ENCODE measurements around the gene UNC5A. TPM values are rescaled to one million over a fixed set of nuclear protein-coding genes. Genes with fewer than 3 reads are reported as not detected.

The UNC5A gene
- total RNA-seq, 2 experiments from 2014 or later, result not detected

DNA sequence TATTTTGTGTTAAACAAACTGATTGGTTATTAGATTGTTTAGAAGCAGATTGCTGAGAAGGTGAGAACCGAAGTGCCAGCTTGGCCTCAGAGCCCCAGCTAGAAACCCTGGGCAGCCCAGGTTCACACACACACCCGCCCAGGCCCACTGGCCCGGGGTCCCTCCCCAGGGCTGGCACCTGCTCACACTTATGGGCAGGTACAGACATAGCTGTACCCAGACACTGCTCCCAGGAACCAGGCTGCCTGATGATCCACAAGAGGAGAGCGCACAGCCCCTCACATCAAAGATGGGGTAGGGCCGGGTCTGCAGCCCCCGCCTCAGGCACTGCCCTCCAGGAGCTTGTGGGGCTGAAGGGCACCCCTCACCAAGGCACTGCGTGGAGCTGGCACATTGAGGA, 55.6 kb downstream of the UNC5A start:
- intact Hi-C loops (cut with DNase I, micrococcal nuclease), result no loop called here
- Mint-ChIP-seq H3K27me3 (peaks cover 39% of the 10 kb centered on the region), H3K9me3 (no peaks in the 10 kb centered on the region), H3K4me1 (ENCODE audit: low read depth) (no peaks in the 10 kb centered on the region), H3K27ac (no peak overlapping the region), H3K36me3 (ENCODE audit: low read depth) (no peaks in the 10 kb centered on the region), H3K4me3 (no peak overlapping the region)
- peaks cover 14% of the 10 kb centered on the region for H3K4me1 ChIP-seq (ENCODE audit: insufficient read depth, low read length)
- ChIA-PET POLR2A (no interaction called here), CTCF (no interaction called here)
- no peak overlapping the region for H3K4me3 ChIP-seq (ENCODE audit: low read length)
- H3K27me3 ChIP-seq (ENCODE audit: control insufficient read depth in 1 of 2, insufficient read depth in 2 of 2, low read length in 2 of 2), result peaks cover 43 to 51% of the 10 kb centered on the region in 2 experiments
- peaks cover 0 to 45% of the 10 kb centered on the region in 2 experiments for H3K9me3 ChIP-seq (ENCODE audit: control insufficient read depth in 1 of 2, insufficient read depth in 1 of 2, low read length in 2 of 2)
- ATAC-seq (ENCODE audit: poor library complexity) (no peak), DNase-seq (no peak)
- TF ChIP-seq, protein P1, sequence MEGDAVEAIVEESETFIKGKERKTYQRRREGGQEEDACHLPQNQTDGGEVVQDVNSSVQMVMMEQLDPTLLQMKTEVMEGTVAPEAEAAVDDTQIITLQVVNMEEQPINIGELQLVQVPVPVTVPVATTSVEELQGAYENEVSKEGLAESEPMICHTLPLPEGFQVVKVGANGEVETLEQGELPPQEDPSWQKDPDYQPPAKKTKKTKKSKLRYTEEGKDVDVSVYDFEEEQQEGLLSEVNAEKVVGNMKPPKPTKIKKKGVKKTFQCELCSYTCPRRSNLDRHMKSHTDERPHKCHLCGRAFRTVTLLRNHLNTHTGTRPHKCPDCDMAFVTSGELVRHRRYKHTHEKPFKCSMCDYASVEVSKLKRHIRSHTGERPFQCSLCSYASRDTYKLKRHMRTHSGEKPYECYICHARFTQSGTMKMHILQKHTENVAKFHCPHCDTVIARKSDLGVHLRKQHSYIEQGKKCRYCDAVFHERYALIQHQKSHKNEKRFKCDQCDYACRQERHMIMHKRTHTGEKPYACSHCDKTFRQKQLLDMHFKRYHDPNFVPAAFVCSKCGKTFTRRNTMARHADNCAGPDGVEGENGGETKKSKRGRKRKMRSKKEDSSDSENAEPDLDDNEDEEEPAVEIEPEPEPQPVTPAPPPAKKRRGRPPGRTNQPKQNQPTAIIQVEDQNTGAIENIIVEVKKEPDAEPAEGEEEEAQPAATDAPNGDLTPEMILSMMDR (IDR thresholded peaks at IDR 0.05), result no peak
- no peaks in the 10 kb centered on the region for H3K36me3 ChIP-seq (ENCODE audit: insufficient read depth, low read length)
- H3K27ac ChIP-seq (ENCODE audit: low read depth in 1 of 2, low read length in 2 of 2), result no peak overlapping the region

DNA sequence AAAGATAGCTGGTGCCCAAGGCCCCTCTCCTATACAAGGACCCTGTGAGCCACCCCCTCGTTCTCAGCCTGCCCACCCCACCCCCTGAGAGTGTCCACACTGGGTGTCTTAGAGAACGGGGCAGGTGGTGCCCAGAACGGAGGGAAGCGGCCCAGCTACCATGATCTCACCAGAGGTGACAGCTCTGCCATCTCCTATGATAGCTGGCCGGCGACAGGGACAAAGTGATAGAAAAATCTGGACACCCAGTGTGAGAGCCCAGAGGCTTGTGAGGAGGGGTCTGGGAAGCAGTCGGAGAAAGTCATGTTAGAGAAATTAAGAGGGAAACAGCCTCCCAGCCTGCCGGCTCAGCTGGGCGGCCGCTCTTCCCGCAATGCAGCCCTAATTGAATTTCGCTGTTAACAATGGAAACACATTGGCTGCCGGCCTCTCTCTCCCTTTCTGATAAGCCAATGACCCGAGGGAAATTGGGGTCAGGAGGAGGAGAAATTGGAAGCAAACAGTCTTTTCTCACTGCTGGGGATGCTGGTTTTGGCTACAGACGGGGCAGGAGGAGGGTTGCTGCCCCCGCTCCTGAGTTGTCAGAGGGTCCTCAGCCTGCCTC, 56.5 kb downstream of the UNC5A start:
- POLR2A ChIA-PET, result no interaction called here
- ATAC-seq (ENCODE audit: poor library complexity) (no peak), DNase-seq (no peak)
- Mint-ChIP-seq H3K9me3 (no peaks in the 10 kb centered on the region), H3K4me3 (no peak overlapping the region), H3K27ac (no peak overlapping the region), H3K36me3 (ENCODE audit: low read depth) (no peaks in the 10 kb centered on the region), H3K4me1 (ENCODE audit: low read depth) (no peaks in the 10 kb centered on the region), H3K27me3 (peaks cover 35% of the 10 kb centered on the region)
- peaks cover 14% of the 10 kb centered on the region for H3K4me1 ChIP-seq (ENCODE audit: insufficient read depth, low read length)
- CTCF ChIA-PET, result no interaction called here
- intact Hi-C loops (cut with DNase I, micrococcal nuclease), result no loop called here
- TF ChIP-seq, protein P1 (IDR thresholded peaks at IDR 0.05), result no peak
- peaks cover 38 to 48% of the 10 kb centered on the region in 2 experiments for H3K27me3 ChIP-seq (ENCODE audit: control insufficient read depth in 1 of 2, insufficient read depth in 2 of 2, low read length in 2 of 2)
- H3K36me3 ChIP-seq (ENCODE audit: insufficient read depth, low read length), result no peaks in the 10 kb centered on the region
- H3K9me3 ChIP-seq (ENCODE audit: control insufficient read depth in 1 of 2, insufficient read depth in 1 of 2, low read length in 2 of 2), result peaks cover 0 to 45% of the 10 kb centered on the region in 2 experiments
- no peak overlapping the region for H3K4me3 ChIP-seq (ENCODE audit: low read length)
- H3K27ac ChIP-seq (ENCODE audit: low read depth in 1 of 2, low read length in 2 of 2), result no peak overlapping the region

DNA sequence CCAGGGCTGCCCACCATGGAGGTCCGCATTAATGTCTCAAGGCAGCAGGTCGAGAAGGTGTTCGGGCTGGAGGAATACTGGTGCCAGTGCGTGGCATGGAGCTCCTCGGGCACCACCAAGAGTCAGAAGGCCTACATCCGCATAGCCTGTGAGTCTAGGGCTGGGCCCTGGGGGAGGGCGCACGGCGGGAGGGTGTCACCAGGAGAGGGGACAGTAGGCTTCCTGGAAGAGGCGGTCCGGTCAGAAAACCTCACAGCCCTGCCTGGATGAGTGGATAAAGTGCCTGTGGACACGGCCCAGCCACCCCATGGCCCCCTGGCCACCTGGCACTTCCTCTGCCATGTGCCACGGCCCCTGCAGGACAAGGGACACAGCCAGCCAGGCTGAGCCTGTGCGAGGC, 57.8 kb downstream of the UNC5A start:
- no peak overlapping the region for H3K27ac Mint-ChIP-seq
- H3K4me3 Mint-ChIP-seq, result no peak overlapping the region

More for the DNA sequence above, 57.8 kb downstream of the UNC5A start:
- peaks cover 14% of the 10 kb centered on the region for H3K4me1 ChIP-seq (ENCODE audit: insufficient read depth, low read length)
- no peak overlapping the region for H3K27ac ChIP-seq (ENCODE audit: low read depth in 1 of 2, low read length in 2 of 2)
- no peak for DNase-seq
- H3K4me3 ChIP-seq (ENCODE audit: low read length), result no peak overlapping the region
- Mint-ChIP-seq H3K9me3 (no peaks in the 10 kb centered on the region), H3K4me1 (ENCODE audit: low read depth) (peaks cover 2% of the 10 kb centered on the region), H3K27me3 (peaks cover 30% of the 10 kb centered on the region), H3K36me3 (ENCODE audit: low read depth) (no peaks in the 10 kb centered on the region)
- no peaks in the 10 kb centered on the region for H3K36me3 ChIP-seq (ENCODE audit: insufficient read depth, low read length)
- peaks cover 0 to 32% of the 10 kb centered on the region in 2 experiments for H3K9me3 ChIP-seq (ENCODE audit: control insufficient read depth in 1 of 2, insufficient read depth in 1 of 2, low read length in 2 of 2)
- ChIA-PET POLR2A (no interaction called here), CTCF (no interaction called here)
- no peak for ATAC-seq (ENCODE audit: poor library complexity)
- intact Hi-C loops (cut with DNase I, micrococcal nuclease), result no loop called here
- H3K27me3 ChIP-seq (ENCODE audit: control insufficient read depth in 1 of 2, insufficient read depth in 2 of 2, low read length in 2 of 2), result peaks cover 25 to 39% of the 10 kb centered on the region in 2 experiments
- TF ChIP-seq, protein P1 (IDR thresholded peaks at IDR 0.05), result no peak

Data from CD4-positive, alpha-beta T cell (primary cell).